Suprapubic skin (tissue), 4 donors: ENCODE results near the gene KRTAP1-5.

Experiments used
- CTCF ChIP-seq, 2 donors: fragments of 200-600 bp in 1 of 2; fragments of 450-650 bp in 1 of 2; sonication (generic) in 1 of 2; IDR thresholded peaks; one replicate each; pipeline ENCODE4 v1.5.1; 2016 to 2019; ENCODE audit warnings: antibody characterized with exemption in 2 of 2, mild to moderate bottlenecking in 1 of 2, moderate library complexity in 1 of 2
- EP300 ChIP-seq: sonication (generic); formaldehyde crosslinking; IDR thresholded peaks from one replicate; pipeline ENCODE4 v1.6.1; 2017; ENCODE audit warnings: antibody characterized with exemption
- POLR2A ChIP-seq, 2 donors: fragments of 450-650 bp; IDR thresholded peaks; one replicate each; pipeline ENCODE4 v1.6.1; 2017; ENCODE audit warnings: antibody characterized with exemption in 2 of 2, mild to moderate bottlenecking in 2 of 2, moderate library complexity in 2 of 2
- POLR2AphosphoS5 ChIP-seq, 3 donors: sonication (generic); formaldehyde crosslinking; IDR thresholded peaks; one replicate each; pipeline ENCODE4 v1.6.1; 2017; ENCODE audit warnings: antibody characterized with exemption in 3 of 3

GRCh38 chr17:41057547-41057946 is 30.5 kb upstream of the KRTAP1-5 start:
- TF ChIP-seq CTCF (IDR thresholded peaks at IDR 0.05) (no peak), POLR2AphosphoS5 (IDR thresholded peaks at IDR 0.05) (no peak), POLR2A (IDR thresholded peaks at IDR 0.05) (no peak), EP300 (no peak)
